Loucy (cell line): Measurements from ENCODE around the gene CAMK1D.

Experiments
- H2AFZ ChIP-seq: fragments of 200-600 bp; sonication (generic); 2 replicates; pipeline ENCODE4 v1.6.0; 2016; ENCODE audit warnings: antibody characterized with exemption, mild to moderate bottlenecking, low read length, moderate library complexity
- H3F3A ChIP-seq: fragments of 200-600 bp; 2 replicates; pipeline ENCODE4 v1.6.0; 2016; ENCODE audit warnings: antibody characterized with exemption, low read depth, mild to moderate bottlenecking
- H3K27me3 ChIP-seq: fragments of 200-600 bp; sonication (generic); 2 replicates; pipeline ENCODE4 v1.6.1; 2014; ENCODE audit warnings: low read length, mild to moderate bottlenecking; ENCODE audit not compliant: insufficient read depth, poor library complexity, severe bottlenecking
- H3K36me3 ChIP-seq: fragments of 200-600 bp; sonication (generic); 2 replicates; pipeline ENCODE4 v1.6.1; 2016; ENCODE audit warnings: low read length; ENCODE audit not compliant: insufficient read depth
- H3K4me1 ChIP-seq: fragments of 200-600 bp; sonication (generic); 2 replicates; pipeline ENCODE4 v1.5.1; 2014; ENCODE audit warnings: low read length, mild to moderate bottlenecking; ENCODE audit not compliant: insufficient read depth, poor library complexity, severe bottlenecking
- H3K4me2 ChIP-seq: fragments of 200-600 bp; sonication (generic); 2 replicates; pipeline ENCODE4 v1.6.0; 2014; ENCODE audit warnings: antibody characterized with exemption, low read length, low read depth, mild to moderate bottlenecking; ENCODE audit not compliant: poor library complexity, severe bottlenecking
- H3K4me3 ChIP-seq: fragments of 200-600 bp; sonication (generic); 2 replicates; pipeline ENCODE4 v1.5.1; 2014; ENCODE audit warnings: low read length, mild to moderate bottlenecking, mixed read lengths; ENCODE audit not compliant: poor library complexity, severe bottlenecking
- H3K79me2 ChIP-seq: fragments of 200-600 bp; sonication (generic); 2 replicates; pipeline ENCODE4 v1.6.1; 2014; ENCODE audit warnings: low read length; ENCODE audit not compliant: insufficient read depth
- H3K9ac ChIP-seq: fragments of 200-600 bp; sonication (generic); 2 replicates; pipeline ENCODE4 v1.6.0; 2014; ENCODE audit warnings: mild to moderate bottlenecking, low read depth, low read length, moderate library complexity; ENCODE audit not compliant: poor library complexity, severe bottlenecking
- H3K9me2 ChIP-seq: fragments of 200-600 bp; sonication (generic); replicated peaks from 2 replicates; pipeline ENCODE4 v1.6.1; 2016; ENCODE audit warnings: low read depth, low read length, mixed read lengths
- H3K9me3 ChIP-seq: fragments of 200-600 bp; sonication (generic); 2 replicates; pipeline ENCODE4 v1.6.1; 2014; ENCODE audit warnings: mild to moderate bottlenecking, antibody characterized with exemption, low read length, low read depth; ENCODE audit not compliant: insufficient read depth
- H4K20me1 ChIP-seq: fragments of 200-600 bp; sonication (generic); 2 replicates; pipeline ENCODE4 v1.6.0; 2014; ENCODE audit warnings: antibody characterized with exemption, low read length, mild to moderate bottlenecking; ENCODE audit not compliant: insufficient read depth, poor library complexity, severe bottlenecking
- CTCF ChIP-seq: fragments of 200-600 bp; sonication (generic); conservative IDR thresholded peaks from 2 replicates; pipeline ENCODE4 v1.5.1; 2014; ENCODE audit warnings: mild to moderate bottlenecking, antibody characterized with exemption, low read length
- EZH2phosphoT487 ChIP-seq: fragments of 200-600 bp; IDR thresholded peaks from 2 replicates; pipeline ENCODE4 v1.6.1; 2018; ENCODE audit warnings: antibody characterized with exemption, mild to moderate bottlenecking, moderate library complexity, borderline replicate concordance

CAMK1D gene

GRCh38 chr10:12874501-12874900, 525.2 kb downstream of the CAMK1D start:
- Histone ChIP-seq H3K9ac (no peak overlapping the region), H3F3A (no peaks in the 10 kb centered on the region), H3K9me2 (no peaks in the 10 kb centered on the region), H3K4me1 (no peaks in the 10 kb centered on the region), H3K4me3 (no peak overlapping the region), H3K9me3 (no peaks in the 10 kb centered on the region), H2AFZ (no peak overlapping the region), H4K20me1 (no peaks in the 10 kb centered on the region), H3K79me2 (no peaks in the 10 kb centered on the region), H3K4me2 (no peak overlapping the region), H3K27me3 (no peaks in the 10 kb centered on the region), H3K36me3 (no peaks in the 10 kb centered on the region)
- TF ChIP-seq EZH2phosphoT487 (no peak), CTCF (no peak)

DNA sequence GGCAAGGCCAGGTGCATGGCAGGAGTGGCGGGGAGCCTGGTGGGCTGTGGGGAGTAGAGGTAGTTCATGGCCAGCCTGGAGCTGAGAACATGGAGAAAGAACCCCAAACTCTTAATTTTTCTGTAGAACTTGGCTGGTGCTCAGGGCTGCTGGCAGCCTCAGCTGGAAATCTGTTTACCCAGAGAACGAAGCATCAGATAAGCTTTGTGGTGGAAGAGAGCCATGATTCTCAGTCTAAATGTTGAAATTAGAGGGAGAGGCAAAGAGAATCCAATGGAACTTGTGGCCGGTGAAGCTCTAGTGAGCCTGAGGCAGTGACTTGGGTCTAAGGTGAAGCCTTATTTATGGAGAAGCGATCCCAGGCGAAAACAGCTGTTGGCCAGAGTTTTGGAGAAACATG, 525.8 kb downstream of the CAMK1D start:
- no peaks in the 10 kb centered on the region for H3K9me3 ChIP-seq
- H3K4me3 ChIP-seq: no peak overlapping the region
- no peak for TF ChIP-seq EZH2phosphoT487
- no peak for TF ChIP-seq CTCF
- H2AFZ ChIP-seq: no peak overlapping the region
- H3K36me3 ChIP-seq: no peaks in the 10 kb centered on the region
- no peak overlapping the region for H3K9ac ChIP-seq
- no peaks in the 10 kb centered on the region for H3K27me3 ChIP-seq
- H4K20me1 ChIP-seq: no peaks in the 10 kb centered on the region
- no peaks in the 10 kb centered on the region for H3F3A ChIP-seq
- no peaks in the 10 kb centered on the region for H3K79me2 ChIP-seq
- no peak overlapping the region for H3K4me2 ChIP-seq
- H3K9me2 ChIP-seq: no peaks in the 10 kb centered on the region
- H3K4me1 ChIP-seq: no peaks in the 10 kb centered on the region

- Histone ChIP-seq H3K9ac (no peak overlapping the region), H3K4me3 (no peak overlapping the region), H3K27me3 (no peaks in the 10 kb centered on the region), H3K4me1 (no peaks in the 10 kb centered on the region), H3K9me2 (no peaks in the 10 kb centered on the region), H3F3A (no peaks in the 10 kb centered on the region), H3K36me3 (no peaks in the 10 kb centered on the region), H3K79me2 (no peaks in the 10 kb centered on the region), H2AFZ (no peak overlapping the region), H3K9me3 (no peaks in the 10 kb centered on the region), H4K20me1 (no peaks in the 10 kb centered on the region), H3K4me2 (no peak overlapping the region)
- TF ChIP-seq CTCF (no peak), EZH2phosphoT487 (no peak)
Measured at GRCh38 chr10:12876266-12876665, 526.9 kb downstream of the CAMK1D start.
